ENCODE measurements around the gene KISS1. TPM values are rescaled to one million over a fixed set of nuclear protein-coding genes. Genes with fewer than 3 reads are reported as not detected.

Gene KISS1
- polyA plus RNA-seq, 1 of the 3 experiments (the other 2 are of a cell fraction) = 0.10 TPM

GRCh38 chr1:204194080-204194479 is 2.2 kb downstream of the KISS1 start:
- H3K27ac ChIP-seq (ENCODE audit: low read depth in 2 of 2, low read length in 1 of 2) = no peak overlapping the region
- H3K9ac ChIP-seq = no peak overlapping the region
- no peaks in the 10 kb centered on the region for H3K79me2 ChIP-seq (ENCODE audit: insufficient read depth)
- no peaks in the 10 kb centered on the region for H3K36me3 ChIP-seq (replicated peaks in 1 of 2; ENCODE audit: control insufficient read depth in 1 of 2, insufficient read depth in 2 of 2, low read length in 1 of 2)
- ChIA-PET POLR2A (no interaction called here), CTCF (interaction anchor here (0.9 to 1.7 kb wide), 5 partner anchors 11 to 204 kb away, joined by 4 to 5 read pairs (median 5); partner anchors contain the start of gene GOLT1A)
- H3K27me3 ChIP-seq (ENCODE audit: insufficient read depth) = no peaks in the 10 kb centered on the region
- H2AFZ ChIP-seq (ENCODE audit: low read depth) = no peak overlapping the region
- H3K9me2 ChIP-seq = no peaks in the 10 kb centered on the region
- H3K4me3 ChIP-seq (ENCODE audit: low read depth in 2 of 2, low read length in 1 of 2) = no peak overlapping the region
- TF ChIP-seq, protein P1, sequence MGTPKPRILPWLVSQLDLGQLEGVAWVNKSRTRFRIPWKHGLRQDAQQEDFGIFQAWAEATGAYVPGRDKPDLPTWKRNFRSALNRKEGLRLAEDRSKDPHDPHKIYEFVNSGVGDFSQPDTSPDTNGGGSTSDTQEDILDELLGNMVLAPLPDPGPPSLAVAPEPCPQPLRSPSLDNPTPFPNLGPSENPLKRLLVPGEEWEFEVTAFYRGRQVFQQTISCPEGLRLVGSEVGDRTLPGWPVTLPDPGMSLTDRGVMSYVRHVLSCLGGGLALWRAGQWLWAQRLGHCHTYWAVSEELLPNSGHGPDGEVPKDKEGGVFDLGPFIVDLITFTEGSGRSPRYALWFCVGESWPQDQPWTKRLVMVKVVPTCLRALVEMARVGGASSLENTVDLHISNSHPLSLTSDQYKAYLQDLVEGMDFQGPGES (IDR thresholded peaks at IDR 0.05; ENCODE audit: low read depth, low read length) = no peak
- no peak for TF ChIP-seq FOXJ3 (CRISPR knock-in tag; IDR thresholded peaks at IDR 0.05)
- TF ChIP-seq, protein P2, sequence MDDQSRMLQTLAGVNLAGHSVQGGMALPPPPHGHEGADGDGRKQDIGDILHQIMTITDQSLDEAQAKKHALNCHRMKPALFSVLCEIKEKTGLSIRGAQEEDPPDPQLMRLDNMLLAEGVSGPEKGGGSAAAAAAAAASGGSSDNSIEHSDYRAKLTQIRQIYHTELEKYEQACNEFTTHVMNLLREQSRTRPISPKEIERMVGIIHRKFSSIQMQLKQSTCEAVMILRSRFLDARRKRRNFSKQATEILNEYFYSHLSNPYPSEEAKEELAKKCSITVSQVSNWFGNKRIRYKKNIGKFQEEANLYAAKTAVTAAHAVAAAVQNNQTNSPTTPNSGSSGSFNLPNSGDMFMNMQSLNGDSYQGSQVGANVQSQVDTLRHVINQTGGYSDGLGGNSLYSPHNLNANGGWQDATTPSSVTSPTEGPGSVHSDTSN (IDR thresholded peaks at IDR 0.05) = no peak
- no peak for TF ChIP-seq SIN3A (IDR thresholded peaks at IDR 0.05; ENCODE audit: borderline replicate concordance, low read depth, low read length)
- no peak for TF ChIP-seq JUND (IDR thresholded peaks at IDR 0.05)
- no peaks in the 10 kb centered on the region for H3F3A ChIP-seq (replicated peaks; ENCODE audit: insufficient read depth)
- H3K4me2 ChIP-seq = no peak overlapping the region
- no peak for DNase-seq
- peaks cover 2 to 26% of the 10 kb centered on the region in 2 experiments; a peak in 2 of 4 replicates for H3K4me1 ChIP-seq (ENCODE audit: control insufficient read depth in 1 of 2, insufficient read depth in 2 of 2, low read depth in 1 of 2, low read length in 1 of 2)
- WGBS (ENCODE audit: low lambda C conversion rate) = 65% methylated on average over 2 of the region's 2 CpGs
- H4K20me1 ChIP-seq (ENCODE audit: insufficient read depth) = no peaks in the 10 kb centered on the region
- H3K9me3 ChIP-seq = no peaks in the 10 kb centered on the region

- CTCF ChIA-PET = interaction anchor here (1.6 to 4.9 kb wide), 5 partner anchors 14 to 171 kb away, joined by 3 to 31 read pairs (median 19); partner anchors contain the start of gene GOLT1A
- H3K4me2 ChIP-seq = no peak overlapping the region
- no peak for DNase-seq
- no peaks in the 10 kb centered on the region for H3K79me2 ChIP-seq (ENCODE audit: insufficient read depth)
- peaks cover 0 to 14% of the 10 kb centered on the region in 2 experiments; a peak in 2 of 4 replicates for H3K4me1 ChIP-seq (ENCODE audit: control insufficient read depth in 1 of 2, insufficient read depth in 2 of 2, low read depth in 1 of 2, low read length in 1 of 2)
- H3K27me3 ChIP-seq (ENCODE audit: insufficient read depth) = no peaks in the 10 kb centered on the region; the same call in 1 of the 2 replicates
- no peak overlapping the region for H3K4me3 ChIP-seq (ENCODE audit: low read depth in 2 of 2, low read length in 1 of 2)
- no peaks in the 10 kb centered on the region for H3F3A ChIP-seq (replicated peaks; ENCODE audit: insufficient read depth)
- H2AFZ ChIP-seq (ENCODE audit: low read depth) = no peak overlapping the region
- H3K9me2 ChIP-seq = no peaks in the 10 kb centered on the region
- WGBS (ENCODE audit: low lambda C conversion rate) = 71% methylated on average over 3 of the region's 3 CpGs
- no peak overlapping the region for H3K9ac ChIP-seq
- TF ChIP-seq JUND (IDR thresholded peaks at IDR 0.05) (no peak), TAF1 (IDR thresholded peaks at IDR 0.05; ENCODE audit: borderline replicate concordance, low read depth, low read length) (no peak), TCF12 (IDR thresholded peaks at IDR 0.05) (no peak), SMC3 (IDR thresholded peaks at IDR 0.05; ENCODE audit: low read depth, low read length) (no peak), SIN3A (IDR thresholded peaks at IDR 0.05; ENCODE audit: borderline replicate concordance, low read depth, low read length) (no peak)
- TF ChIP-seq, protein P3, sequence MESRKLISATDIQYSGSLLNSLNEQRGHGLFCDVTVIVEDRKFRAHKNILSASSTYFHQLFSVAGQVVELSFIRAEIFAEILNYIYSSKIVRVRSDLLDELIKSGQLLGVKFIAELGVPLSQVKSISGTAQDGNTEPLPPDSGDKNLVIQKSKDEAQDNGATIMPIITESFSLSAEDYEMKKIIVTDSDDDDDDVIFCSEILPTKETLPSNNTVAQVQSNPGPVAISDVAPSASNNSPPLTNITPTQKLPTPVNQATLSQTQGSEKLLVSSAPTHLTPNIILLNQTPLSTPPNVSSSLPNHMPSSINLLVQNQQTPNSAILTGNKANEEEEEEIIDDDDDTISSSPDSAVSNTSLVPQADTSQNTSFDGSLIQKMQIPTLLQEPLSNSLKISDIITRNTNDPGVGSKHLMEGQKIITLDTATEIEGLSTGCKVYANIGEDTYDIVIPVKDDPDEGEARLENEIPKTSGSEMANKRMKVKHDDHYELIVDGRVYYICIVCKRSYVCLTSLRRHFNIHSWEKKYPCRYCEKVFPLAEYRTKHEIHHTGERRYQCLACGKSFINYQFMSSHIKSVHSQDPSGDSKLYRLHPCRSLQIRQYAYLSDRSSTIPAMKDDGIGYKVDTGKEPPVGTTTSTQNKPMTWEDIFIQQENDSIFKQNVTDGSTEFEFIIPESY (IDR thresholded peaks at IDR 0.05; ENCODE audit: borderline replicate concordance, low read depth) = no peak
- TF ChIP-seq, protein P1 (IDR thresholded peaks at IDR 0.05; ENCODE audit: low read depth, low read length) = no peak
- TF ChIP-seq, protein P4, sequence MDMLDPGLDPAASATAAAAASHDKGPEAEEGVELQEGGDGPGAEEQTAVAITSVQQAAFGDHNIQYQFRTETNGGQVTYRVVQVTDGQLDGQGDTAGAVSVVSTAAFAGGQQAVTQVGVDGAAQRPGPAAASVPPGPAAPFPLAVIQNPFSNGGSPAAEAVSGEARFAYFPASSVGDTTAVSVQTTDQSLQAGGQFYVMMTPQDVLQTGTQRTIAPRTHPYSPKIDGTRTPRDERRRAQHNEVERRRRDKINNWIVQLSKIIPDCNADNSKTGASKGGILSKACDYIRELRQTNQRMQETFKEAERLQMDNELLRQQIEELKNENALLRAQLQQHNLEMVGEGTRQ (IDR thresholded peaks at IDR 0.05; ENCODE audit: borderline replicate concordance, low read depth, low read length) = no peak
- H4K20me1 ChIP-seq (ENCODE audit: insufficient read depth) = no peaks in the 10 kb centered on the region
- H3K36me3 ChIP-seq (replicated peaks in 1 of 2; ENCODE audit: control insufficient read depth in 1 of 2, insufficient read depth in 2 of 2, low read length in 1 of 2) = no peaks in the 10 kb centered on the region
- no peak overlapping the region for H3K27ac ChIP-seq (ENCODE audit: low read depth in 2 of 2, low read length in 1 of 2)
- POLR2A ChIA-PET = no interaction called here
- no peaks in the 10 kb centered on the region for H3K9me3 ChIP-seq
Observed at GRCh38 chr1:204192589-204193352, 3.5 kb downstream of the KISS1 start.

Data from SK-N-SH (cell line).